SJSA1 (cell line): ENCODE results near the gene POLR2L. TPM values are rescaled to one million over a fixed set of nuclear protein-coding genes. Genes with fewer than 3 reads are reported as not detected.

Source experiments
- DNase-seq, 2 experiments: peaks; one replicate each; pipeline ENCODE4 v3.0.0-alpha.2; 2015 to 2020; ENCODE audit warnings: low spot score in 2 of 2, low read depth in 1 of 2
- H3K27ac ChIP-seq: fragments of 250-450 bp; sonication (Bioruptor Pico); 2 replicates; pipeline ENCODE4 v1.5.1; 2020; ENCODE audit warnings: mild to moderate bottlenecking, moderate library complexity
- H3K27me3 ChIP-seq: fragments of 250-450 bp; sonication (Bioruptor Pico); replicated peaks from 2 replicates; pipeline ENCODE4 v1.5.1; 2020; ENCODE audit warnings: mild to moderate bottlenecking, moderate library complexity
- H3K36me3 ChIP-seq: fragments of 250-450 bp; sonication (Bioruptor Pico); 2 replicates; pipeline ENCODE4 v1.5.1; 2020; ENCODE audit warnings: mild to moderate bottlenecking
- H3K4me1 ChIP-seq: fragments of 250-450 bp; sonication (Bioruptor Pico); replicated peaks from 2 replicates; pipeline ENCODE4 v1.6.1; 2021; ENCODE audit warnings: mild to moderate bottlenecking
- H3K4me3 ChIP-seq: fragments of 250-450 bp; sonication (Bioruptor Pico); 2 replicates; pipeline ENCODE4 v1.5.1; 2020; ENCODE audit warnings: mild to moderate bottlenecking
- H3K9me3 ChIP-seq: fragments of 250-450 bp; sonication (Bioruptor Pico); replicated peaks from 2 replicates; pipeline ENCODE4 v1.5.1; 2020; ENCODE audit warnings: mild to moderate bottlenecking
- total RNA-seq: library from RNA; depleted of rRNA; stranded (reverse); fragments of >200 nt; shearing (Covaris generic); gene quantifications from 2 replicates; pipeline ENCODE4 v1.2.3, GENCODE V29; 2014

Gene POLR2L
- total RNA-seq, 1 experiment from 2014 or later = 75.8 TPM

GRCh38 chr11:818396-819128 is 23.8 kb downstream of the POLR2L start, which contains the start of gene PNPLA2:
PNPLA2 (plus strand) TSS chr11:818914; CDS start chr11:819719, 805 bp downstream.
- Histone ChIP-seq H3K9me3 (no peaks in the 10 kb centered on the region), H3K27me3 (no peaks in the 10 kb centered on the region), H3K36me3 (peaks cover 2% of the 10 kb centered on the region), H3K27ac (peak within 1 kb of the TSS; percentile 56; the same call in 1 of the 2 replicates), H3K4me3 (peak within 1 kb of the TSS; percentile 91), H3K4me1 (peaks cover 22% of the 10 kb centered on the region)
- DNase-seq = no peak

GRCh38 chr11:816433-816779 is 25.9 kb downstream of the POLR2L start:
- Histone ChIP-seq H3K27ac (no peak overlapping the region), H3K27me3 (no peaks in the 10 kb centered on the region), H3K4me1 (peaks cover 21% of the 10 kb centered on the region), H3K4me3 (no peak overlapping the region), H3K9me3 (no peaks in the 10 kb centered on the region), H3K36me3 (peaks cover 24% of the 10 kb centered on the region)
- DNase-seq = no peak

- H3K27me3 ChIP-seq = no peaks in the 10 kb centered on the region
- peaks cover 15% of the 10 kb centered on the region for H3K4me1 ChIP-seq
- no peaks in the 10 kb centered on the region for H3K9me3 ChIP-seq
- H3K27ac ChIP-seq = no peak overlapping the region
- no peak overlapping the region for H3K4me3 ChIP-seq
- H3K36me3 ChIP-seq = peaks cover 29% of the 10 kb centered on the region
- no peak for DNase-seq
Observed at GRCh38 chr11:815675-816432, 26.5 kb downstream of the POLR2L start.

- no peak overlapping the region for H3K27ac ChIP-seq
- H3K27me3 ChIP-seq = no peaks in the 10 kb centered on the region
- no peaks in the 10 kb centered on the region for H3K9me3 ChIP-seq
- peaks cover 42% of the 10 kb centered on the region for H3K36me3 ChIP-seq
- DNase-seq = no peak
- no peak overlapping the region for H3K4me3 ChIP-seq
- peaks cover 8% of the 10 kb centered on the region for H3K4me1 ChIP-seq
Observed at GRCh38 chr11:813456-814096, 28.8 kb downstream of the POLR2L start.

GRCh38 chr11:813072-813455 is 29.3 kb downstream of the POLR2L start:
- DNase-seq = no peak
- Histone ChIP-seq H3K9me3 (no peaks in the 10 kb centered on the region), H3K36me3 (peaks cover 42% of the 10 kb centered on the region), H3K27me3 (no peaks in the 10 kb centered on the region), H3K4me3 (no peak overlapping the region), H3K4me1 (peaks cover 11% of the 10 kb centered on the region; the same call in 1 of the 2 replicates), H3K27ac (no peak overlapping the region)

DNA sequence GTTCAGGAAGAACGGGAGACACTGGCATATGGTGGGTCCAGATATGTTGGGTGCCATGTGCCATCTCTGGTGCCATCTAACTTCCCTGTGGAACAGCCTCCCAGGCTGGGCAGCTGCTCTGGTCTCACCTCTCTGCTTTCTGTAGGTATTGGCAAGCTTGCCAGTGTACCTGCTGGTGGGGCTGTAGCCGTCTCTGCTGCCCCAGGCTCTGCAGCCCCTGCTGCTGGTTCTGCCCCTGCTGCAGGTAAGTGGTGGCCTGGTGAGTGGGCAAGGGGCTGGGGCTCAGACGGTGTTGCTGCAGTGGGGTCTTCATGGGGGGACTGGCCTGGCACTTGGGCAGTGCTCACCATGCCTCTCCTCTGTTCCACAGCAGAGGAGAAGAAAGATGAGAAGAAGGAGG is 29.9 kb downstream of the POLR2L start:
- peaks cover 42% of the 10 kb centered on the region for H3K36me3 ChIP-seq

GRCh38 chr11:811446-812245 is 30.7 kb downstream of the POLR2L start:
- Histone ChIP-seq H3K36me3 (peaks cover 42% of the 10 kb centered on the region), H3K27ac (no peak overlapping the region), H3K4me3 (peak overlapping the region; percentile 88; the same call in 1 of the 2 replicates), H3K4me1 (peaks cover 12% of the 10 kb centered on the region; the same call in 1 of the 2 replicates), H3K9me3 (no peaks in the 10 kb centered on the region), H3K27me3 (no peaks in the 10 kb centered on the region)
- no peak for DNase-seq

More for the DNA sequence above, 29.9 kb downstream of the POLR2L start:
- no peak for DNase-seq
- Histone ChIP-seq H3K27me3 (no peaks in the 10 kb centered on the region), H3K27ac (no peak overlapping the region), H3K9me3 (no peaks in the 10 kb centered on the region), H3K4me3 (no peak overlapping the region), H3K4me1 (peaks cover 12% of the 10 kb centered on the region; the same call in 1 of the 2 replicates)

DNA sequence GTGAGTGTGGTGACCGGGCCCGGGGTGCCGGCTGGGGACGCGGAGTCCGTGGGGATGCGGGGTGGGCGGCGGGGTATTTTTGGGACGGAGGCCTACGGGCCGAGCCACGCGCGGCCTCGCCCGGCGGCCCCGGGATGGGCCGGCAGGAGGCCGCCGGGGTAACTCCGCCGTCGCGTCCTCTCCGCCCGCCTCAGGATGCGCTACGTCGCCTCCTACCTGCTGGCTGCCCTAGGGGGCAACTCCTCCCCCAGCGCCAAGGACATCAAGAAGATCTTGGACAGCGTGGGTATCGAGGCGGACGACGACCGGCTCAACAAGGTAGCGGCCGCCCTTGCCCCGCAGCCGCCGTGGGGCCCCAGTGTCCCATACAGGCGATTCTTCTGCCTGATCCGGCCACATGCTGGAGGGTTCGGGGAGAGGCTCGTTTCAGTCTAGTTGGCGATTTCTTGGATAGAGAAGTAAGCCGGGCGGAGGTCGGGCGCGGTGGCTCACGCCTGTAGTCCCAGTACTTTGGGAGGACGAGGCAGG is 32.2 kb downstream of the POLR2L start:
- Histone ChIP-seq H3K9me3 (no peaks in the 10 kb centered on the region), H3K27ac (peak overlapping the region; percentile 100), H3K36me3 (peaks cover 42% of the 10 kb centered on the region), H3K4me3 (peak overlapping the region; percentile 88), H3K27me3 (no peaks in the 10 kb centered on the region), H3K4me1 (peaks cover 17% of the 10 kb centered on the region)
- no peak for DNase-seq

DNA sequence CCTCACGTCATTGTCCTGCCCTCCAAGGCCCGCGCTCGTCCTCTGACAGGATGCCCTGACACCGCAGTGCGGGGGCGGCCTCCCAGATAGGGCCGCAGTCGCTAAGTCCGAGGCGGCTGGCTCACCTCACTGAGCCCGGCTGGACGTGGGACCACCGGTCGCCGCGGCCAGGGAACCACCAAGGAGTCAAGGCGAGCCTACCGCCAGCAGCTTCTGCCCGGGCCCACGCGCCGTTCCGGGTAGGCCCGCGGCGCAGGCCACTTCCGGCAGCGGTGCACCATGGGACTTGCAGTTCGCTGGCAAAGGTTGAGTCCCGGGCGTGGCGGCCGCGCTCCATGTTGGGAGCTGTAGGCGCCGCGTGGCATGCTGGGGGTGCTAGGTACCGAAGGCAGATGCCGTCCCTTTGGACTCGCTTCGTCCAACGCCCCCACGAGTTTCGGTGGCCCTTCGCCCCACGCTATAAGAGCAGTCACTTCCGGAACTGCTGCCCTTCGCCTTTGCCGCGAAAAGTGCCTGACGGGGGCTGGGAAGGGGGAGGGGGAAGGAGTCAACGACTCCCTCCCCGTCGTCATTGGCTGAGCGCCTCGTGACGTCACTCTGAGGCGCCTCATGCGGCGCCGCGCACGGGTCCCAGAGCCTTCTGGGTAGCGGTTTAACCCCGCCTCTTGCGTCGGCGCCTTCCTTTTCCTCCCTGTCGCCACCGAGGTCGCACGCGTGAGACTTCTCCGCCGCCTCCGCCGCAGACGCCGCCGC is 32.9 kb downstream of the POLR2L start, which contains the start of gene RPLP2:
RPLP2 (plus strand) TSS at position 681 of the 753 bp plus-strand sequence. CDS start 268 bp downstream, outside the sequence.
- H3K4me1 ChIP-seq = peaks cover 20% of the 10 kb centered on the region
- DNase-seq = peak; percentile 92 to 97
- H3K27ac ChIP-seq = peak within 1 kb of the TSS; percentile 100
- no peaks in the 10 kb centered on the region for H3K27me3 ChIP-seq
- peak within 1 kb of the TSS; percentile 88 for H3K4me3 ChIP-seq
- H3K36me3 ChIP-seq = peaks cover 42% of the 10 kb centered on the region
- no peaks in the 10 kb centered on the region for H3K9me3 ChIP-seq

- Histone ChIP-seq H3K27ac (peak overlapping the region; percentile 100), H3K27me3 (no peaks in the 10 kb centered on the region), H3K4me3 (peak overlapping the region; percentile 88), H3K9me3 (no peaks in the 10 kb centered on the region), H3K4me1 (peaks cover 24% of the 10 kb centered on the region), H3K36me3 (peaks cover 41% of the 10 kb centered on the region)
- DNase-seq = peak in 1 of 2 experiments; percentile 81
Observed at GRCh38 chr11:808427-809286, 33.7 kb downstream of the POLR2L start.

DNA sequence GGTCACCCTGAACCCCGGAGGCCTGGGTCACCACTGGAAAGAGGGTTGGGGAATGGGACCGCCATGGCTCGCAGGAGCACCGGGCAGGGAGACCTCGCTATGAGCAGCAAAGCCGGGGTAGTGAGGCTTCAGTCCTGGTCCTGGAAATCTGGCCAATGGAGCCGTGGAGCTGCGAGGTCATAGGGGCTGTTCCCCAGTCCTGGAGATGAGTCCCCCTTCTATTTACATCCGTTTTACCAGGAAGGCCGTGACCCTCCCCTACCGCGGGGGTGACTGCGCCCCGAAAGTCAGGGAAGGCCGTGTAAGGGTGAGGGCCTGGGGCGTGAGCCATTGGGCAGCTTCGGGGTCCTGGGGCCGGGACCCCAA is 37.7 kb downstream of the POLR2L start:
- DNase-seq = no peak
- H3K9me3 ChIP-seq = no peaks in the 10 kb centered on the region
- no peaks in the 10 kb centered on the region for H3K27me3 ChIP-seq
- H3K27ac ChIP-seq = no peak overlapping the region
- H3K36me3 ChIP-seq = peaks cover 6% of the 10 kb centered on the region; the same call in 1 of the 2 replicates
- peaks cover 24% of the 10 kb centered on the region; the same call in 1 of the 2 replicates for H3K4me1 ChIP-seq
- peak overlapping the region; percentile 45 for H3K4me3 ChIP-seq
